ENCODE measurements around the gene WDFY4. TPM values are rescaled to one million over a fixed set of nuclear protein-coding genes. Genes with fewer than 3 reads are reported as not detected.

Gene WDFY4
- polyA plus RNA-seq, 1 donor from 2014 or later = not detected

DNA sequence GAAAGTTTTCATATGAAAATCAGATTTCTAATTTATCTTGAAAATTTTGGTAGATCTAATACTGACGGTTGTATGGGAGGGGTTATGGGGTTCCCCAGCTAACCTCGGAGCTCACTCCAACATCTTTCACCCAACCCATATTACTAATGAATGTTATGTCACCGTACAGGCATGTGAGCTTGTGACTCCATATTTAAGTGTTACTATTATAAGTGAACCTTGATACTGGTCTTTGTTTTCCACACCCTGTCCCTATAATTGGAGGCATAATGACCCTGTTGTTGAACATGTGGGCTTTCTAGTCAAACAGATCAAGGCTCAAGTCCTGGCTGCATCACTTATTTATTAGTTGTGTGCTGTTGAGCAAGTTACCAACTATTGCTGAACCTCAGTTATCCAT, 27.2 kb downstream of the WDFY4 start:
- no peaks in the 10 kb centered on the region for H3K79me2 ChIP-seq (replicated peaks; ENCODE audit: insufficient read depth, low read length)
- no peaks in the 10 kb centered on the region for H3K27me3 ChIP-seq (ENCODE audit: insufficient read depth, low read depth, low read length)
- no peak overlapping the region for H3K27ac ChIP-seq (ENCODE audit: low read length)
- no peak overlapping the region for H3K4me2 ChIP-seq (ENCODE audit: low read length)
- no peaks in the 10 kb centered on the region for H3K36me3 ChIP-seq (ENCODE audit: insufficient read depth, low read length)
- H3K9me3 ChIP-seq (ENCODE audit: low read length) = no peaks in the 10 kb centered on the region
- TF ChIP-seq, protein P1, sequence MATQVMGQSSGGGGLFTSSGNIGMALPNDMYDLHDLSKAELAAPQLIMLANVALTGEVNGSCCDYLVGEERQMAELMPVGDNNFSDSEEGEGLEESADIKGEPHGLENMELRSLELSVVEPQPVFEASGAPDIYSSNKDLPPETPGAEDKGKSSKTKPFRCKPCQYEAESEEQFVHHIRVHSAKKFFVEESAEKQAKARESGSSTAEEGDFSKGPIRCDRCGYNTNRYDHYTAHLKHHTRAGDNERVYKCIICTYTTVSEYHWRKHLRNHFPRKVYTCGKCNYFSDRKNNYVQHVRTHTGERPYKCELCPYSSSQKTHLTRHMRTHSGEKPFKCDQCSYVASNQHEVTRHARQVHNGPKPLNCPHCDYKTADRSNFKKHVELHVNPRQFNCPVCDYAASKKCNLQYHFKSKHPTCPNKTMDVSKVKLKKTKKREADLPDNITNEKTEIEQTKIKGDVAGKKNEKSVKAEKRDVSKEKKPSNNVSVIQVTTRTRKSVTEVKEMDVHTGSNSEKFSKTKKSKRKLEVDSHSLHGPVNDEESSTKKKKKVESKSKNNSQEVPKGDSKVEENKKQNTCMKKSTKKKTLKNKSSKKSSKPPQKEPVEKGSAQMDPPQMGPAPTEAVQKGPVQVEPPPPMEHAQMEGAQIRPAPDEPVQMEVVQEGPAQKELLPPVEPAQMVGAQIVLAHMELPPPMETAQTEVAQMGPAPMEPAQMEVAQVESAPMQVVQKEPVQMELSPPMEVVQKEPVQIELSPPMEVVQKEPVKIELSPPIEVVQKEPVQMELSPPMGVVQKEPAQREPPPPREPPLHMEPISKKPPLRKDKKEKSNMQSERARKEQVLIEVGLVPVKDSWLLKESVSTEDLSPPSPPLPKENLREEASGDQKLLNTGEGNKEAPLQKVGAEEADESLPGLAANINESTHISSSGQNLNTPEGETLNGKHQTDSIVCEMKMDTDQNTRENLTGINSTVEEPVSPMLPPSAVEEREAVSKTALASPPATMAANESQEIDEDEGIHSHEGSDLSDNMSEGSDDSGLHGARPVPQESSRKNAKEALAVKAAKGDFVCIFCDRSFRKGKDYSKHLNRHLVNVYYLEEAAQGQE (IDR thresholded peaks at IDR 0.05; ENCODE audit: borderline replicate concordance) = no peak
- TF ChIP-seq MXI1 (conservative IDR thresholded peaks at IDR 0.05; ENCODE audit: poor library complexity, severe bottlenecking) (no peak), RAD21 (conservative IDR thresholded peaks at IDR 0.05) (no peak), TAF1 (IDR thresholded peaks at IDR 0.05; ENCODE audit: low read depth) (no peak), EZH2 (IDR thresholded peaks at IDR 0.05; ENCODE audit: borderline replicate concordance, insufficient read depth, low read length, poor library complexity, severe bottlenecking) (no peak), SMC3 (conservative IDR thresholded peaks at IDR 0.05; ENCODE audit: poor library complexity) (no peak), POLR2AphosphoS5 (IDR thresholded peaks at IDR 0.05) (no peak), EP300 (conservative IDR thresholded peaks at IDR 0.05; ENCODE audit: poor library complexity, severe bottlenecking) (no peak)
- TF ChIP-seq, protein P2, sequence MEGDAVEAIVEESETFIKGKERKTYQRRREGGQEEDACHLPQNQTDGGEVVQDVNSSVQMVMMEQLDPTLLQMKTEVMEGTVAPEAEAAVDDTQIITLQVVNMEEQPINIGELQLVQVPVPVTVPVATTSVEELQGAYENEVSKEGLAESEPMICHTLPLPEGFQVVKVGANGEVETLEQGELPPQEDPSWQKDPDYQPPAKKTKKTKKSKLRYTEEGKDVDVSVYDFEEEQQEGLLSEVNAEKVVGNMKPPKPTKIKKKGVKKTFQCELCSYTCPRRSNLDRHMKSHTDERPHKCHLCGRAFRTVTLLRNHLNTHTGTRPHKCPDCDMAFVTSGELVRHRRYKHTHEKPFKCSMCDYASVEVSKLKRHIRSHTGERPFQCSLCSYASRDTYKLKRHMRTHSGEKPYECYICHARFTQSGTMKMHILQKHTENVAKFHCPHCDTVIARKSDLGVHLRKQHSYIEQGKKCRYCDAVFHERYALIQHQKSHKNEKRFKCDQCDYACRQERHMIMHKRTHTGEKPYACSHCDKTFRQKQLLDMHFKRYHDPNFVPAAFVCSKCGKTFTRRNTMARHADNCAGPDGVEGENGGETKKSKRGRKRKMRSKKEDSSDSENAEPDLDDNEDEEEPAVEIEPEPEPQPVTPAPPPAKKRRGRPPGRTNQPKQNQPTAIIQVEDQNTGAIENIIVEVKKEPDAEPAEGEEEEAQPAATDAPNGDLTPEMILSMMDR (IDR thresholded peaks at IDR 0.05; ENCODE audit: poor library complexity, severe bottlenecking) = no peak
- H3F3A ChIP-seq (ENCODE audit: insufficient read depth, low read length, poor library complexity, severe bottlenecking) = no peaks in the 10 kb centered on the region
- H4K20me1 ChIP-seq (ENCODE audit: insufficient read depth) = no peaks in the 10 kb centered on the region
- no peak overlapping the region for H3K9ac ChIP-seq (ENCODE audit: low read length)
- no peak overlapping the region for H3K4me3 ChIP-seq (ENCODE audit: low read length)
- H3K9me2 ChIP-seq (ENCODE audit: insufficient read depth, low read length) = no peaks in the 10 kb centered on the region
- no peak overlapping the region for H2AFZ ChIP-seq (ENCODE audit: low read depth, low read length)

DNA sequence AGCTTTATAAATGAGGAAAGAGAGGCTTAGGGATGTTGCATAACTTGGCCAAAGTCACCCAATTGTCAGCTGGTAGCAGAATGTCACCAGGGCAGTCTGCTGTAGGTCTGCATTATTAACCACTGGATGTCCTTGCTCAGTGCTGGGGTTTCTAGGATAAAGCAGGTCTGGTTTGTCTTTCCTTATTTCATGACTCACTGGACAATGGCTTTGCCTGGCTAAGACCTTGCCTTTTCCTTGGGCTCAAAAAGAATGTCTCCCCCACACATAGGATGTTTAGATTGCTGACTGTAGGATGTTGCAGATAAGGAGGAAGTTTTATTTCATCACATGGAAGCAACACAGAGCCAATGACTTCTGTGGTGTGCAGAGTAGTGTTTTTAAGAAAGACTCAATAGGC, 29.4 kb downstream of the WDFY4 start:
- Histone ChIP-seq H3K9ac (ENCODE audit: low read length) (no peak overlapping the region), H3K4me2 (ENCODE audit: low read length) (no peak overlapping the region), H4K20me1 (ENCODE audit: insufficient read depth) (no peaks in the 10 kb centered on the region), H3F3A (ENCODE audit: insufficient read depth, low read length, poor library complexity, severe bottlenecking) (no peaks in the 10 kb centered on the region), H2AFZ (ENCODE audit: low read depth, low read length) (no peak overlapping the region), H3K27me3 (ENCODE audit: insufficient read depth, low read depth, low read length) (no peaks in the 10 kb centered on the region), H3K9me2 (ENCODE audit: insufficient read depth, low read length) (no peaks in the 10 kb centered on the region), H3K9me3 (ENCODE audit: low read length) (no peaks in the 10 kb centered on the region), H3K27ac (ENCODE audit: low read length) (no peak overlapping the region), H3K4me3 (ENCODE audit: low read length) (no peak overlapping the region), H3K79me2 (replicated peaks; ENCODE audit: insufficient read depth, low read length) (no peaks in the 10 kb centered on the region), H3K36me3 (ENCODE audit: insufficient read depth, low read length) (no peaks in the 10 kb centered on the region)
- TF ChIP-seq EZH2 (IDR thresholded peaks at IDR 0.05; ENCODE audit: borderline replicate concordance, insufficient read depth, low read length, poor library complexity, severe bottlenecking) = no peak
- TF ChIP-seq, protein P1 (IDR thresholded peaks at IDR 0.05; ENCODE audit: borderline replicate concordance) = no peak
- no peak for TF ChIP-seq MXI1 (conservative IDR thresholded peaks at IDR 0.05; ENCODE audit: poor library complexity, severe bottlenecking)
- no peak for TF ChIP-seq TAF1 (IDR thresholded peaks at IDR 0.05; ENCODE audit: low read depth)
- no peak for TF ChIP-seq SMC3 (conservative IDR thresholded peaks at IDR 0.05; ENCODE audit: poor library complexity)
- no peak for TF ChIP-seq EP300 (conservative IDR thresholded peaks at IDR 0.05; ENCODE audit: poor library complexity, severe bottlenecking)
